T-helper 9 cell (primary cell): ENCODE results near the gene USP9Y.

ENCODE experiments used
- DNase-seq: peaks from one replicate; pipeline ENCODE4 v3.0.0-alpha.2; 2020

Gene USP9Y

GRCh38 chrY:12765976-12766375 lies 64.9 kb downstream of the USP9Y start:
- no peak for DNase-seq

- DNase-seq = no peak
Measured at GRCh38 chrY:12784521-12784920, 83.5 kb downstream of the USP9Y start.

- DNase-seq = no peak
Measured at GRCh38 chrY:12793999-12794398, 93.0 kb downstream of the USP9Y start.

- DNase-seq = no peak
Measured at GRCh38 chrY:12808046-12808445, 107.0 kb downstream of the USP9Y start.

- no peak for DNase-seq
Measured at GRCh38 chrY:12809034-12809433, 108.0 kb downstream of the USP9Y start.

- no peak for DNase-seq
Measured at GRCh38 chrY:12823408-12823807, 122.4 kb downstream of the USP9Y start.

- no peak for DNase-seq
Measured at GRCh38 chrY:12826791-12827190, 125.8 kb downstream of the USP9Y start.

- DNase-seq = no peak
Measured at GRCh38 chrY:12833284-12833683, 132.3 kb downstream of the USP9Y start.

- no peak for DNase-seq
Measured at GRCh38 chrY:12837550-12837949, 136.5 kb downstream of the USP9Y start.

- no peak for DNase-seq
Measured at GRCh38 chrY:12841368-12841767, 140.3 kb downstream of the USP9Y start.

GRCh38 chrY:12846793-12847192 lies 145.8 kb downstream of the USP9Y start:
- DNase-seq = no peak

GRCh38 chrY:12855791-12856275 lies 154.8 kb downstream of the USP9Y start:
- no peak for DNase-seq

- no peak for DNase-seq
Measured at GRCh38 chrY:12867960-12868359, 166.9 kb downstream of the USP9Y start.

- DNase-seq = no peak
Measured at GRCh38 chrY:12896973-12897372, 195.9 kb downstream of the USP9Y start.

GRCh38 chrY:12898604-12899003 lies 197.6 kb downstream of the USP9Y start:
- DNase-seq = no peak

- no peak for DNase-seq
Measured at GRCh38 chrY:12904618-12905516, 203.8 kb downstream of the USP9Y start, which contains the start of gene DDX3Y. Gene DDX3Y, plus strand, starts transcription at chrY:12904868. Its CDS starts 69 bp downstream, at chrY:12904937.

- DNase-seq = no peak
Measured at GRCh38 chrY:12905517-12905872, 204.5 kb downstream of the USP9Y start.

GRCh38 chrY:12905895-12906294 lies 204.9 kb downstream of the USP9Y start:
- no peak for DNase-seq
